MCF 10A (cell line): ENCODE measurements around the gene PPP2R2D. TPM values are rescaled to one million over a fixed set of nuclear protein-coding genes. Genes with fewer than 3 reads are reported as not detected.

Experiments used
- BruUV-seq: library from RNA; stranded (reverse); fragments of 400-500 nt; replicated peaks from 2 replicates; lab custom pipeline; 2021; lab: Mats Ljungman, UMichigan
- CTCF ChIA-PET: fragments of 300-600 bp; sonication (Branson Sonifier 250); formaldehyde crosslinking; extraction: SDS; loops from one replicate; lab custom pipeline; 2021; ENCODE audit warnings: antibody characterized with exemption, inconsistent platforms; lab: Yijun Ruan, JAX
- POLR2A ChIA-PET: fragments of 300-600, 350-650 bp; sonication (Branson Sonifier 250); formaldehyde crosslinking; extraction: SDS; loops from one replicate; lab custom pipeline; 2020; ENCODE audit warnings: antibody characterized with exemption, inconsistent platforms; lab: Yijun Ruan, JAX
- DNase-seq: peaks from one replicate; pipeline ENCODE4 v3.0.0-alpha.2; 2018; ENCODE audit not compliant: unreplicated experiment
- H3K27ac Mint-ChIP-seq: one replicate; pipeline ENCODE4 v1.8.0; 2022; ENCODE audit warnings: mild to moderate bottlenecking, low read depth, mixed read lengths; ENCODE audit not compliant: unreplicated experiment
- H3K27me3 Mint-ChIP-seq: one replicate; pipeline ENCODE4 v1.8.0; 2022; ENCODE audit warnings: mixed read lengths; ENCODE audit not compliant: insufficient read depth, unreplicated experiment
- H3K36me3 Mint-ChIP-seq: one replicate; pipeline ENCODE4 v1.8.0; 2022; ENCODE audit warnings: mild to moderate bottlenecking, moderate library complexity, mixed read lengths; ENCODE audit not compliant: insufficient read depth, unreplicated experiment
- H3K4me1 Mint-ChIP-seq: one replicate; pipeline ENCODE4 v1.8.0; 2022; ENCODE audit warnings: mixed read lengths; ENCODE audit not compliant: insufficient read depth, unreplicated experiment
- H3K4me3 Mint-ChIP-seq: one replicate; pipeline ENCODE4 v1.8.0; 2022; ENCODE audit warnings: mild to moderate bottlenecking, moderate library complexity, mixed read lengths; ENCODE audit not compliant: unreplicated experiment
- H3K9me3 Mint-ChIP-seq: one replicate; pipeline ENCODE4 v1.8.0; 2022; ENCODE audit warnings: mixed read lengths; ENCODE audit not compliant: unreplicated experiment
- intact Hi-C: fragments of 100-400 bp; cut with micrococcal nuclease; formaldehyde crosslinking; loops from 2 replicates; pipeline ENCODE4 v1.14.1; 2022
- total RNA-seq: library from RNA; stranded (reverse); gene quantifications from 2 replicates; pipeline ENCODE4 v1.2.3, GENCODE V29; 2022
- TF ChIP-seq, protein P1 (sequence below): fragments of 200-600 bp; IDR thresholded peaks from one replicate; pipeline ENCODE4 v1.8.0; 2022; ENCODE audit warnings: antibody characterized with exemption, mild to moderate bottlenecking; ENCODE audit not compliant: unreplicated experiment

The PPP2R2D gene
- total RNA-seq, 1 experiment from 2014 or later = 35.5 TPM

DNA sequence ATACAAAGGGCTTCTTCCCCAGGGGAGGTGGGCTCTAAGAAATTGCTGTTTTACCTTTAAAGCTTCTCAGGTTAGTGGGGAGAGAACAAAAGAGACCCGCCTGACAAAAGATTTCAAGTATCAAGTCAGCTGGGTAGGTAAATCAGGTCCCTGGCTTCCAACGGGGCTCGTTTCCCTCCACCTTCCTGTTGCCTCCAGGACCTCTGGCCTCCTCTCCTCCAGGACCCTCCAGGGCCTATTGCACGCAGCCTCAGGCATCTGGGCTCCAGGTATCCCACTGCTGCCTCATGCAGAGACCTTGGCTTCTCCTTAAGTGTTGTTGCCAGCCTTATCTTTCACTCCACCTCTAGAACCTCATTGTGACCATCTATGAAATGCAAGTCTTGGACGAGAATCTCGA, 78.0 kb downstream of the PPP2R2D start:
- no TSS peak for BruUV-seq
- Mint-ChIP-seq H3K27me3 (no peaks in the 10 kb centered on the region), H3K36me3 (peaks cover 19% of the 10 kb centered on the region), H3K27ac (no peak overlapping the region), H3K4me3 (peak overlapping the region; percentile 69), H3K4me1 (peaks cover 18% of the 10 kb centered on the region), H3K9me3 (no peaks in the 10 kb centered on the region)
- TF ChIP-seq, protein P1, sequence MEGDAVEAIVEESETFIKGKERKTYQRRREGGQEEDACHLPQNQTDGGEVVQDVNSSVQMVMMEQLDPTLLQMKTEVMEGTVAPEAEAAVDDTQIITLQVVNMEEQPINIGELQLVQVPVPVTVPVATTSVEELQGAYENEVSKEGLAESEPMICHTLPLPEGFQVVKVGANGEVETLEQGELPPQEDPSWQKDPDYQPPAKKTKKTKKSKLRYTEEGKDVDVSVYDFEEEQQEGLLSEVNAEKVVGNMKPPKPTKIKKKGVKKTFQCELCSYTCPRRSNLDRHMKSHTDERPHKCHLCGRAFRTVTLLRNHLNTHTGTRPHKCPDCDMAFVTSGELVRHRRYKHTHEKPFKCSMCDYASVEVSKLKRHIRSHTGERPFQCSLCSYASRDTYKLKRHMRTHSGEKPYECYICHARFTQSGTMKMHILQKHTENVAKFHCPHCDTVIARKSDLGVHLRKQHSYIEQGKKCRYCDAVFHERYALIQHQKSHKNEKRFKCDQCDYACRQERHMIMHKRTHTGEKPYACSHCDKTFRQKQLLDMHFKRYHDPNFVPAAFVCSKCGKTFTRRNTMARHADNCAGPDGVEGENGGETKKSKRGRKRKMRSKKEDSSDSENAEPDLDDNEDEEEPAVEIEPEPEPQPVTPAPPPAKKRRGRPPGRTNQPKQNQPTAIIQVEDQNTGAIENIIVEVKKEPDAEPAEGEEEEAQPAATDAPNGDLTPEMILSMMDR = no peak
- ChIA-PET CTCF (interaction anchor here (1.1 to 5.4 kb wide), 2 partner anchors 44 to 93 kb away, joined by 3 to 33 read pairs; no protein-coding TSS in a partner anchor), POLR2A (interaction anchor here (1.7 to 3.3 kb wide), 2 partner anchors 20 to 78 kb away, joined by 3 to 23 read pairs; partner anchors contain the start of gene PPP2R2D)
- intact Hi-C loops = no loop called here
- no peak for DNase-seq

DNA sequence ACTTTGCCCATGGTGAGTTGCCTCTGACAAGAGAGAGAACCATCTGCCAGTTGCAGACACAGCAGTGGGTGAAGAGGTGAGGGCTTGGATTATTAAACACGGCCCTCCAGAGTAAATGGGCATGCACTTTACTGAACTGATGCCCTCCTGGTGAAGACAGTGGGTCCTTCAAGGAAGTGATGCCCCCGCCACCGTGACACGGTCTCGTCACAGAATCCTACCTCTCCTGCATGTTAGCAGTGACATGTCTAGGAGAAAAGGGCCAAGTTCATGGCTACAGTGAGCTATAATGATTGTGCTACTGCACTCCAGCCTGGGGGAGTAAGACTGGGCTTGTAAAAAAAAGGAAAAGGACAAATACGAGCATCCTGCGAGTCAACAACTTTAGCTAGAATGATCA, 78.5 kb downstream of the PPP2R2D start:
- intact Hi-C loops = no loop called here
- Mint-ChIP-seq H3K4me1 (peaks cover 18% of the 10 kb centered on the region), H3K4me3 (peak overlapping the region; percentile 69), H3K27me3 (no peaks in the 10 kb centered on the region), H3K27ac (peak overlapping the region; percentile 77), H3K36me3 (peaks cover 15% of the 10 kb centered on the region), H3K9me3 (no peaks in the 10 kb centered on the region)
- DNase-seq = no peak
- no TSS peak for BruUV-seq
- TF ChIP-seq, protein P1 = no peak
- ChIA-PET CTCF (interaction anchor here (5.4 kb wide), 1 partner anchor 44 kb away, joined by 33 read pairs; no protein-coding TSS in a partner anchor), POLR2A (interaction anchor here (3.3 kb wide), 1 partner anchor 19 kb away, joined by 23 read pairs; no protein-coding TSS in a partner anchor)

- H3K36me3 Mint-ChIP-seq = peaks cover 15% of the 10 kb centered on the region
- CTCF ChIA-PET = interaction anchor here (1.2 to 5.4 kb wide), 2 partner anchors 19 to 43 kb away, joined by 4 to 33 read pairs; no protein-coding TSS in a partner anchor
- peak overlapping the region; percentile 69 for H3K4me3 Mint-ChIP-seq
- TF ChIP-seq, protein P1 = no peak
- H3K27me3 Mint-ChIP-seq = no peaks in the 10 kb centered on the region
- peaks cover 18% of the 10 kb centered on the region for H3K4me1 Mint-ChIP-seq
- H3K27ac Mint-ChIP-seq = peak overlapping the region; percentile 77
- peak; percentile 25 for DNase-seq
- intact Hi-C loops = loop anchor here (5.0 kb wide), 2 partner anchors 78 to 93 kb away; partner anchors contain the start of gene PPP2R2D
- POLR2A ChIA-PET = interaction anchor here (1.9 to 3.3 kb wide), 4 partner anchors 12 to 78 kb away, joined by 5 to 23 read pairs (median 8); no protein-coding TSS in a partner anchor
- no peaks in the 10 kb centered on the region for H3K9me3 Mint-ChIP-seq
- BruUV-seq = no TSS peak
These were observed 79.0 kb downstream of the PPP2R2D start for GRCh38 chr10:131979821-131980270.

- DNase-seq = no peak
- Mint-ChIP-seq H3K9me3 (no peaks in the 10 kb centered on the region), H3K27me3 (no peaks in the 10 kb centered on the region), H3K27ac (peak overlapping the region; percentile 77), H3K36me3 (peaks cover 15% of the 10 kb centered on the region), H3K4me1 (peaks cover 18% of the 10 kb centered on the region), H3K4me3 (peak overlapping the region; percentile 69)
- ChIA-PET POLR2A (interaction anchor here (1.1 to 3.3 kb wide), 7 partner anchors 8 to 95 kb away, joined by 3 to 23 read pairs (median 6); no protein-coding TSS in a partner anchor), CTCF (interaction anchor here (0.6 to 5.4 kb wide), 5 partner anchors 20 to 163 kb away, joined by 3 to 33 read pairs (median 4); no protein-coding TSS in a partner anchor)
- TF ChIP-seq, protein P1 = no peak
- intact Hi-C loops = loop anchor here (5.0 kb wide), 2 partner anchors 78 to 93 kb away; partner anchors contain the start of gene PPP2R2D
- no TSS peak for BruUV-seq
These were observed 79.5 kb downstream of the PPP2R2D start for GRCh38 chr10:131980321-131980720.
